Kasumi-1 (cell line): Measurements from ENCODE around the gene CD82.

Experiments
- DNase-seq, 2 experiments: peaks; one replicate each; lab custom pipeline; 2025; lab: John Stamatoyannopoulos, UW

CD82 gene, protein sequence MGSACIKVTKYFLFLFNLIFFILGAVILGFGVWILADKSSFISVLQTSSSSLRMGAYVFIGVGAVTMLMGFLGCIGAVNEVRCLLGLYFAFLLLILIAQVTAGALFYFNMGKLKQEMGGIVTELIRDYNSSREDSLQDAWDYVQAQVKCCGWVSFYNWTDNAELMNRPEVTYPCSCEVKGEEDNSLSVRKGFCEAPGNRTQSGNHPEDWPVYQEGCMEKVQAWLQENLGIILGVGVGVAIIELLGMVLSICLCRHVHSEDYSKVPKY

DNA sequence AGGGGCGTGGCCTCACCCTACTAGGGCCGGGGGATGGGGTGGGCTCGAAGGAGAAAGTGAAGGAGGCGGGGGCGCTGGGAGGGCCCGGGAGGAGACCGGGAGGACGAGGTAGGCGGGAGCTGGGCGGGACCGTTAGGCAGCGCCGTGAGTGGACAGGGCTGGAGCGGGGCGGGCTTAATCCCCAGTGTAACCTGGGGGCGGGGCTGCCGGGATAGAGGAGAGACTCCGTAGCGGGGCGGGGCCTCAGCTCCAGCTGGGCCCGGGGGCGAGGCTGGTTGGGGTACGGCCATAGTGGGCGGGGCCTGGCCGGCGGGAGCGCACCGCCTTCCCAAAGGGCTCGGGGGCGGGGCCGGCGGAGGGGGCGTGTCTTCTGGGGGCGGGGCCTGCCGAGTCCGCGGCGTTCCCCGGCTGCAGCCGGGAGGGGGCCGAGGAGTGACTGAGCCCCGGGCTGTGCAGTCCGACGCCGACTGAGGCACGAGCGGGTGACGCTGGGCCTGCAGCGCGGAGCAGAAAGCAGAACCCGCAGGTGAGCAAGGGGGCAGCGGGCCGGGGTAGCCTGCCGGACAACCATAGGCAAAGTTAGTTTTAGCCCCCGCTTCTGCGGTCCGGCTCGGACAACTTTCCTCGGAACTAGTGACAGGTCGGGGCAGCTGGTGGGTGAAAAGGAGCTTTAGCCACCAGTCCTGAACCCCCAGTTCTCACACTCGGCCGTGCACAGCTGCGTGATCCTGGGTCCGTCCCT, at the start of gene CD82:
CD82 (plus strand) TSS at position 453 of the 742 bp plus-strand sequence. CDS start 29,000 bp downstream, outside the sequence.
- peak; percentile 97 for DNase-seq

DNA sequence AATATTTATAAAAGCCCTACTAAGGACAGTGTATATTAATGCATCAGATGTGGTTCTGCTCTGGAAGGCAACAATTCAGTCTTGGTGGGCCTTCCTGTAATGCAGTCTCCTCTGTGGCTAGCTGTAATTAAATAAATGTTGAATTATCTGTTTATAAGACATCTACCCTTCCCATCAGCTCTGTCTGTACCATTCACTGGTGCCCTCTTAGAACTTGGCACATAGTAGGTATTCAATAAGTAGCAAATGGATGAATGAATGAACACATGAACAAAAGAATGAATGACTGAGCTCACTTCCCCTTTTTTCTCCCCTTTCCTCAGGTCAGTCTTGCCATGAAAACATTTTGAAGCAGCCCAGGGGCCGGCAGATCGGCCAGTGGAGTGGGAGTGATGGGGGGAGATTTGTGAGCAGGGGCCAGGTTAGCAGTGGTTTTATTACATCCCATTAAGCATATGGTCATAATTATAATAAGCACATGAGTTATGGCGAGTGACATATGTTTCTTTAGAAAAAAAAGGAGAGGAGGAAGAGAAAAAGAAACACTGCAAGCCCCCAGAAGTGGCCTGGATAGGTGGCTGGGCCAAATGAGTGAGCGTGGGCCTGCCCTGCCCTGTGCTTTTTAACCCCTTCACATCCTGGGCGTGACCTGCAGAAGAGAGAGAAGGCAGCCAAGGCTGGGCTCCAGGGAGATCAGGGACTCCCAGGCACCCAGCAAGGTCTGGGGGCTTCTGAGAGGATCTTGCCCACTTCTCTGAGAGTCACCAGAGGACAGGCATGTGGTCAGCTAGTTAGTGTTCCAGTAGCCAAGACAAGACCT, 48.6 kb upstream of the CD82 start:
- DNase-seq = no peak

DNA sequence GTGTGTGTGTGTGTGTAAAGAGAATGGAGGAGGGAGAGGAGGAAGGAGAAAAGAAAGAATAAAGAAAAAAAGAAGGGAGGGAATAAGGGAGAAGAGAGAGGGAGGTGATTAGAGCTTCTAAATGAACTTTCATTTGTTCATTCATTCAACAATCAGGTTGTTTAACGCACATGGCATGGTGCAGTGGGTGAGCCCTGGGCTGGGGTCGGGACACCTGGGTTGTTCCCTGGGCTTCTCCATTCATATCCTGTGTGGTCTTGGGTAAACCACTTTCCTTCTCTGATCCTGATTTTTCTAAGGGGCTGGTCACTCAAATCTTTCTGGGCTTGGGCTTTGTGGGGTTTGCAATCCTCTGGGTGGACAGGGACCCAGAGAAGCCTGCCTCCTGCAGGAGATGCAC, 47.9 kb upstream of the CD82 start:
- DNase-seq = no peak

GRCh38 chr11:44518968-44519550, 46.4 kb upstream of the CD82 start:
- no peak for DNase-seq

DNA sequence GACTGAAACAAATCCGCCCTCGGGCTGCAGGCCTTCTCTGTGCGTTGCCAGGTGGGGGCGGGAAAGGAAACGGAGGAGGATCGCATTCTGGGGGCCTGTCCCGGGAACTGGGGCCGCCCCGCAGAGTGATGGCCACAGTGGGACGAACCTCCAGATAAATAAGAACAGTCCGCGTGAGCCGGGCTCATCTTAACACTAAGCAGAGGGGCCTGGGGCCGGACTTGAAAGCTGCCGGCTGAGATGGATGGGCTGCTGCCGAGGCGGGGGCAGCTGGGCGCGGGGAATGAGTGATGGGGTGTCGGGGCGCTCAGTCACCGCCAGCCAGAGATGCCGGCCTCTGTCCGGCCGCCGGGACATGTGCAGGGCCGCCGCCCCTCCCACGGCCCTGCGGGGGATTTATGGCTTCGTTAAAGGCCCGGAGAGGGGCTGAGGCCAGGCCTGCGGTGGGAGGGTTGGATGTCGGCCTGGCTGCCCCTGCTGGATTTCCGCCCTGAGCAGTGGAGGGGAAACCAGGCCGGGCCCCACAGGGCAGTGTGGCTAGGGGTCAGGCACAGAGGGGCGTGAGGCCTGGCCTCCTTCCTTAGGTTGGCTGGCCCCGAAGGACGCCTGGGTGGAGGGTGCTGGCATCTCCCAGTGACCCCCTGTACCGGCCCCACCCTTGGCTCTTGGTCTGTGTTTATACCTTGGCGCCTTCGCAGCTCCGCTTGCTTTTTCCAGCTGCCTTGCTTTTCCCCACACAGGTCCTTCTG, 45.3 kb upstream of the CD82 start:
- DNase-seq = no peak

- DNase-seq = no peak
Measured at GRCh38 chr11:44521148-44521547, 44.3 kb upstream of the CD82 start.

DNA sequence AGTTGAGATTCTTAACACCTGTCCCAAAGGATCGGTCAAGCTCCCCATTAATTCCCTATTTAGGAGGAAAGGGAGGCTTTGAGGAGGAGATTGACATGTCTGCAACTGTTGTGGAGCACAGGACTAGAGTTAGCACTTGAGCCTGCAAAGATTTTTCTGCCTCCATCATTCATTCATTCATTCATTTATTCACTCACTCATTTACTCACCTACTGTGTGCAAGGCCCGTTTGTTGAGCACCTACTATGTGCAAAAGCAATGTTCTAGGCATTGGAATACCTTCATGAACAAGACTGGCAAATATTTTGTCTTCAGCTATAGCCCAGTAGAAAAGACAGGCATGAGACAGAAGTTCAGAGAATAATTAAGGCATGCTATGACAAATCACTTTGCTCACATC, 43.2 kb upstream of the CD82 start:
- no peak for DNase-seq

GRCh38 chr11:44524346-44524745, 41.1 kb upstream of the CD82 start:
- no peak for DNase-seq

- DNase-seq = peak in 1 of 2 experiments; percentile 7
Measured at GRCh38 chr11:44524751-44525201, 40.7 kb upstream of the CD82 start.

DNA sequence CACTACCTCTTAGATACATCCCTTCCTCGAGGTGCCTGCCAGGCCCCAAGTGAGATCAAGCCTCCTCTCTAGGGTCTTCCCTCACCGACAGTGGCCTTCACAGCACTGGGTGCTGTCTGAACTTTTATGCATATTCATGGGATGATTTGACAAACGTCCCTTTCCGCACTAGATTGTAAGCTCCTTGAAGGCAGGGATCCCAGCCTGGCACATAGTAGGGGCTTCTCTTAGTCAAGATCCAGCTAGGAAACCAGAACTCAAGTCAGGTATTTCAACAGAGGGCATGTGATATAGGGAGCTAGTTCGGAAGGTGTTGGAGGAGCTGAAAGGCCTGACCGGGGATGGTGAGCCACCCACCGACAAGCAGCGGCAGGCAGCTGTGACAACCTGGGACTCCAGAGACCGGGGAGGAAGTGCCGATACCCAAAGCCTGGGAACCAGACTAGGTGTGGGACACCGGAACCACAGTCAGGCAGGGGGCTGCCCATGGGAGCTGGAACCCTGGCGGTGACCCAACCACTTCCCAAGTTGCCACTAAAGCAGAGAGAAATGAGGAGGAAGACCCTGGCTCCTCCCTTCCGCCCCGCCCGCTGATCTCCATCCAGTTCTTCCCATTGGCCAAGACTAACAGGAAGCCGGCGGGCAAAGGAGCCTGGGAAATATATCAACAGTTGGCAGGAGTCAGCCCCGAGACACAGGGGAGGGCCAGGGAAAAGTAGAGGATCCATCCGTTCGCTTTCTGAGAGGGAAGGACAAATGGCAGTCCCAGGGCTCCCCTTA, 39.8 kb upstream of the CD82 start:
- no peak for DNase-seq

- no peak for DNase-seq
Measured at GRCh38 chr11:44526438-44526837, 39.0 kb upstream of the CD82 start.

- no peak for DNase-seq
Measured at GRCh38 chr11:44527476-44527875, 38.0 kb upstream of the CD82 start.

- no peak for DNase-seq
Measured at GRCh38 chr11:44528103-44528502, 37.4 kb upstream of the CD82 start.

DNA sequence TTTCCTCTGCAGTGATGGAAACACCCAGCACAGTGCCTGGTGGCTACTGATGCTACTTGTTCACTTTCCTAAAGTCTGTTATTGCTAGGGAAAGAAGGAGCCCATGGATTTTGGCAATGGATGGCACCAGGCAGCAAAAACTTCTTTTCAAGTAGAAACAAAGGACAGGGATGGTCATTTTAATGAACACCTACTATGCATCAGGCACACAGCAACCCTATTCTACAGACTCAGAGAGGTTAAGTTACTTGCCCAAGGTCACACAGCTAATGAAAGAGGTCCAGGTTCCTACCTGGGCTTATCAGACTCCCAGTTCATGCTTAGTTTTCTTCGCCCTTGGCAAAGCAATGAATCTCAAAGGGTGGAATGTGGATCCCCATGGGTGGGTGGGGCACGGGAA, 36.9 kb upstream of the CD82 start:
- no peak for DNase-seq

DNA sequence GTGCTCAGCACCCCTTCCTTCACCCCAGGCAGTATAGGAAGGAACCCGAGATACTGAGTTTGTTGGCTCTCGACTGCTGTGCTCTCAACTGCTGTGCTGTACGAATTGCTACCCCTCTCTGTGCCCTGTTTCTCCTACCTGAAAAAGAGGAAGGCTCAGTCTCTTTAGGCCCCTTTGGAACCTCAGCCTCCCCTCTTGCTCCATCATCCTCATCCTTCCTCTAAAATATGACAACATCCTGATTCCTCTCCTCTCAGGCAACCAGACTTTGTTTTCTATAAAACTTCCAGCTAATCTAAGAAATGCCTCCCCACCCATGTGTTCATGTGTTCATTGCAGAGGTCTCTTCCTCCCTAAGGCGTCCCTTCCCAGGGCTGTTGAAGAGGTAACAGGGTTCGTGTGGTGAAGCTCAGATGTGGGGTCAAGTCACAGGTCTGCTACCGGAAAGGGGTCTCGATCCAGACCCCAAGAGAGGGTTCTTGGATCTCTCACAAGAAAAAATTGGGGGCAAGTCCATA, 35.5 kb upstream of the CD82 start:
- DNase-seq = no peak

DNA sequence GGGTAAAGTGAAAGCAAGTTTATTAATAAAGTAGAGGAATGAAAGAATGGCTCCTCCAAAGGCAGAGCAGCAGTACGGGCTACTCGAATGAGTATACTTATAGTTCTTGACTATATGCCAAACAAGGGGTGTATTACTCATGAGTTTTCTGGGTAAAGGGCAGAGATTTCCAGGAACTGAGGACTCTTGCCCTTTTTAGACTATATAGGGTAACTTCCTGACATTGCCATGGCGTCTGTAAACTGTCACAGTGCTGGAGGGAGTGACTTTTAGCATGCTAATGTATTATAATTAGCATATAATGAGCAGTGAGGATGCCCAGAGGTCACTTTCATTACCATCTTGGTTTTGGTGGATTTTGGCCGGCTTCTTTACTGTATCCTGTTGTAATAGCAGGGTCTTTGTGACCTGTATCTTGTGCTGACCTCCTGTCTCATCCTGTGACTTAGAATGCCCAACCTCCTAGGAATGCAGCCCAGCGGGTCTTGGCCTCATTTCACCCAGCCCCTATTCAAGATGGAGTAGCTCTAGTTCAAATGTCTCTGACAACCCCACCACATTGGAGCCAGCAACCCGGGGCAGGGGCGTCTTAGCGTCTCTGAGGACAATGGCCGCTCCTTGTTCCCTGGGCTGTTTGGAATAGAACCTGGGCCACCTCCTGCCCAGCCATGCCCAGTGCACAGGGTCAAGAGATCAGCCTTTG, 34.9 kb upstream of the CD82 start:
- no peak for DNase-seq

- no peak for DNase-seq
Measured at GRCh38 chr11:44531116-44531504, 34.4 kb upstream of the CD82 start.

- DNase-seq = no peak
Measured at GRCh38 chr11:44531636-44532035, 33.8 kb upstream of the CD82 start.

DNA sequence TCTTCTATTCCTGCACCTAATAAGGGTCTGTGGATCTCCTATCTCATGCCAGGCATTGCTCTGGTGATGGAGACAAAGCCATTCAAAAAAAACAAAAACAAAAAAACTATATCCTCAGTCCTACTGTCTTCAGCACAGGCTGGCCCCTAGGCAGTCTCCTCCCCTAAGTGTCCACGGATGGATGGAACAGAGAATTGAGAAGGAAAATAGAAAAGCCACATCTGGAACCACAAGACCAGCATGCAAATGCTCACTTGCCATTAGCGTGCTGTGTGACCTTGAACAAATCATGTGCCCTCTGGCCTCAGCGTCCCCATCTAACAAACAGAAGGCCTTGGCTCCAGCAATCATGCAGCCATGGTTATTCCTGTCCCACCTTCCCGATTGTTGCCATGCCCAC, 32.7 kb upstream of the CD82 start:
- no peak for DNase-seq
